Dermis microvascular lymphatic vessel endothelial cell (primary cell): ENCODE results near the gene KREMEN1. TPM values are rescaled to one million over a fixed set of nuclear protein-coding genes. Genes with fewer than 3 reads are reported as not detected.
A peak's percentile ranks its signal among the peaks of the same experiment; 100 is the strongest.

Experiments
- DNase-seq, 2 donors: peaks; one replicate each; pipeline versions ENCODE4 v3.0.0 to v3.0.0-alpha.2; 2010; ENCODE audit warnings: low read depth in 2 of 2
- total RNA-seq: library from RNA; depleted of rRNA; stranded (reverse); fragments of >200 nt; gene quantifications from 2 replicates; pipeline ENCODE4 v1.2.1, GENCODE V29; 2014

KREMEN1 gene
- total RNA-seq, 1 donor from 2014 or later: 0.26 TPM

DNA sequence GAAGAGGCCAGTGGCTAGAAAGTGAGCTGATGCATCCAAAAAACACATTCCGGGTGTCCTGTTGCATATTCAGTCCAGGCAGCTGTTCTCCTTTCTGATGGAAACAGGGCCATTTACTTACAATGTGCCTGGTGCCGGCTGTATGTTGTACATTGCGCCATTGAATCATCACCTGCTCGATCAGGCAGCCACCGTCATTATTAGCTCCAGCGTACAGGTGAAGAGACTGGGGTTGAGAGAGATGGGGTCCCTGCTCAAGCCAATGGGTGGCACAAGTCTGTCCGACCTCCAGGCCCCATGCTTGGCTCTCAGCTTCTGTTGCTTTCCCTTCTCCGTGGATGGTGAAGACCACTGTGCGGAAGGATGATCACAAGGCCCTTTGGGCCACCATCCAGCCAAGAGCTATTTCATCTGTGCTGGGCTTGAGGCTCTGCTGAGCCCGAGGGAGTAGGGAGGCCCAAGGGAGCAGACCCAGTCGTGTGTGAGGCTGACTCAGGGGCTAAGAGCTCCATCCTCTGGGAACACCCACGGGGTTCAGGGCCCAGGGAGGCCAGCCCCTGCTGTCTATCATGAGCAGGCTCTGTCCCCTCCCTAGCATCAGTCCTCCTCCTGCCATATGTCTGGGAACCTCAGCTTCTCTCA, 112.1 kb downstream of the KREMEN1 start:
- DNase-seq: no peak

DNA sequence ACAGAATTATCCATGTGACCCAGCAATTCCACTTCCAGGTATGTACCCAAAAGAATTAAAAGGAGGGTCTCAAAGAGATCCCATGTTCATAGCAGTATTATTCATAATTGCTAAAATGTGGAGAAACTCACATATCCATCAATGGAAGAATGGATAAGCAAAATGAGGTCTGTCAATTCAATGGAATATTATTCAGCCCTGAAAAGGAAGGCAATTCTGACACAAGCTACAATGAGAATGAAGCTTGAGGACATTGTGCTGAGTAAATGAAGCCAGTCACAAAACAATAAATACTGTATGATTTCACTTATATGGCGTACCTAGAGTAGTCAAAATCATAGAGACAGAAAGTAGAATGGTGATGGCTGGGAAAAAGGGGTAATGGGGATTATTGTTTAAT, 113.5 kb downstream of the KREMEN1 start:
- DNase-seq: no peak

DNA sequence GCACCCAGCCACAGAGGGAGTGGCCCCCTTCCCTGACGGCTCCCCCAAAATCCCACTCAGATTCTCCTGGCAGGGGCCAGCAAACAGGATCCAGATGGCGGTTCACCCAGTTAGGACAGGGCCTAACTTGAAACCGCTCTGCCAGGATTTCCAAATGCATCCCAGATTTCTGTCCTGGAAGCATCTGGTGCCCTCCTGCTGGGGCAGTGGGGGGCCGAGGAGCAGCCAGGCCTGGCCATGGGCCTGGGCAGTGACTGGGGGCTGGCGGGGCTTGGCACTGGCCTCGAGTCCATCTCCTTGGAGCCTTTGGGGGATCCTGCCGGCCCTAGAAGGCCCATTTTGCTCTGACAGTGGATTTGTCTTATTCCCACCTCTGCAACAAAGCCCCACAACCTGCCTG, 115.0 kb downstream of the KREMEN1 start:
- DNase-seq: no peak

DNA sequence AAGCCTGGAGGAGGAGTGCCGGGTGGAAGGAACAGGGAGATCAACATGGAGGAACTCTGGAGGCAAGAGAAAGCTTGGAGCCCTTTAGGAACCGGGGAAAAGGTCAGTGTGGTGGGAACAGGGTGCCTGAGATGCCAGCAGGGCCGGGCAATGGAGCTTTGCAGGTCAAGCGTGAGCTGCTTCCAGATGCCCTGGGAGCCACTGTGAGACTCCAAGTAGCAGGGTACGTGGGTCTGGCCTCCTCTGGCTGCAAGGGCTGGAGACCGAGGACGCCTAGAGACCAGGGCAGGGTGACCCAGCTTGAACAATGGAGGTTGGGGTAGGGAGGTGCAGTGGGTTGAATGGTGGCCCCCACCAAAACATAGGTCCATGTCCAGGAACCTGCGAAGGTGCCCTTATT, 117.2 kb downstream of the KREMEN1 start:
- DNase-seq: no peak

DNA sequence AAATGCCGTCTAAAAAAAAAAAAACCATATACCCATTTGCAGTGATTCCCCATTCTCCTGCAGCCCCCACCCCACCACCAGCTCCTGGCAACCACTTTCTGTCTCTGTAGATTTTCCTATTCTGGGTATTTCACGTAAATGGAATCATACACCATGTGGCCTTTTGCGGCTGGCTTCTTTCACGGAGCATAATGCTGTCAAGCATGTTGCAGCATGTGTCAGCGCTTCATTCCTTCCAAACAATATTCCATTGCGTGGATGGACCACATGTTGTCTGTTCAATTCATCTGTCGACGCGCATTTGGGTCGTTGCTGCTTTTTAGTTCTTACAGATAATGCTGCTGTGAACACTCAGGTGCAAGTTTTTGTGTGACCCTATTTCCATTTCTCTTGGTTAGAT, 118.1 kb downstream of the KREMEN1 start:
- DNase-seq: no peak

DNA sequence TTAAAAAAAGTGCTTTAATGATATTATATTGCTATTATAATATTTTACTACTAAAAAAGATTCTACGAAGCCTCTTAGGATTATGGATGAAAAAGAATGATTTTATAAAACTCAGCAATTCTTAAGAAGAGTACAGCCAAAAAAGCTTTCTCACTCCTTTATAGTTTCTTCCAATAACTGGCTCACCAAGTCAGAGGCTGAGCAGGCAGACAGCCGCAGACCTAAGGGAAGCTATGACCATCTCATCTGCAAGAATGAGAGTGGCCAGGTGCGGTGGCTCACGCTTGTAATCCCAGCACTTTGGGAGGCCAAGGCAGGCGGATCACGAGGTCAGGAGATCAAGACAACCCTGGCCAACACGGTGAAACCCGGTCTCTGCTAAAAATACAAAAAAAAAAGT, 120.2 kb downstream of the KREMEN1 start:
- DNase-seq: no peak

DNA sequence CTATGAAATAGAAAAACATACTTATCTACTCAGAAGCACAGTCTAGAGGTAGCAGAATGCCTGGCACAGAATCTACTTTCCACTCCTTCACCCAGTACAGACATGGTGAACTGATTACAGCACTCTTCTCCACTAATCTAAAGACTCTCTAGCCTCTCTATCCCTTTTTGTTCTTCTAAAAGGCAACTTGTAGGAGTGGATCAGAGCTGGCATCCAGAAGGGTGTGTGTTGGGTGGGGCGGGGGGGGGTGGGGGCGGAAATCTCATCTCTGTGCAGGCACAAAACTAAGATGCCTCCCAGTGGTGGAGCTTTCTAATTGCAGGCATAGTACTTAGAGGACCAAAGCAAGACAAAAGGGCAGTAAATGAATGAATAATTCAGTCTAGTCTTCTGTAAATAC, 121.3 kb downstream of the KREMEN1 start:
- DNase-seq: no peak

DNA sequence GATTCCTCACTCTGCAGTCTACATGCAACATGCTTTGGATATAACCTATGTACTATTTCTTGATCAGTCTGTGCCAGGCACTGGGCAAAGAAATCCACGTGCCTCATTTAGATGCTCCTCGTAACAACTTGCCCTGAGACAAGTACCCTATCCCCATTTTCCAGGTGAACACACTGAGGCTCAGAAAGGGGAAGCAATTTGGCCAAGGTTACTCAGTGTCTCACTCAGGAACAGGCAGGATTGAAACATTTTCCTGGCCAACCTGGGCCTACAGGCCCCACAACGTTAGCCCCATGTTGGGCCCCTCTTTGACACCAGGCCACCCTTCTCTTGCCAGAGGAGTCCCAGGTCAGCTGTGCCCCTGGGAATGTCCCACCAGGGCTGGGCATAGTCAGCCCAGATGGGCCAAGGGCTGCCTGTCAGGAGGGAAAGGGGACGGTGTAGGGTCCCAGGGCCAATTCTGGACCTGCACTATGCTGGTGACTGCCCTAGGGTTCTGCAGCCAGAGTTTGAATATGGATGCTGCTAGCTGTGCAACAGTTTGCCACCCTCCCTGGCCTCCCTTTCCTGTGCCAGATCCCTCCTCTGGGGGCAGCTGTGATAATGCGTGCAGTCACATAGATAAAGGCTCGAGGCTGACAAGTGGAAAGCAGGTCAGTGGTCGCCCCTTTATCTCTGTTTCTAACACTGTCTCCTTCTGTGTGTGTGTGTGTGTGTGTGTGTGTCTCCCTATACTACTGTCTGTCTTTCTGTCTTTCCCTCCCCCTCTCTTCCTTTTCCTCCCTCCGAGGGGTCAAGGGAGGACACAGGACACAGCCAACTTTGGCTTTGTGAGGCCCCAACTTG, 122.5 kb downstream of the KREMEN1 start:
- DNase-seq: peak in 1 of 2 donors; percentile 6

DNA sequence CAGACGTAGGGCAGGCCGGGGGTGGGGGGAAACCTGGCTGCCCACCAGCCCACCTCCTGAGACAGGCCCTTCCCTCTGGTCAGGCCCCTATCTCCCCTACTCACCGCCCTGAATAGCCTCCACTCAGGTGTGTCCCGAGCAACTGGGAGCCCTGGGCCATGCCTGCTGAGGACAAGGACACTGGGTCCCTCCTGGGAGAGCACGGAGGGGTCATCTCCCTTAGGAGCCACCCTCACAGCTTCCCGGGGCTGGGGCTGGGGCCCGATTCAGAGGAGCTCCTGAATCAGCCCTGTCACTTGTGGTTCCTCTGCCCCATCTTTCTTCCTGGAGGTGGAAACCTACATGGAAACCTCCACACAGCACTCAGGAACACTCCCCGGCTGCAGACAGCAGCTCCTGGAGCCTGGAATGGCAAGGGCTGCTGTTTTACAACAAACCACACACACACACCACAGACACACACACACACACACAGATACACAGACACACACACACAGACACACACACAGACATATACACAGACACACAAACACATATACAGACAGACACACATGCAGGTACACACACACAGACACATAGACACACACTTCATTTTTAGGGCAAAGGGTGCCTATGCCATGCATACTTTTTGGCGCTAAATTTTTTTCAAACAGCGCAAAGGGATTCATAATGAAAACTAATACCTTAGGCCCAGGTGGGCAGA, 123.3 kb downstream of the KREMEN1 start:
- no peak for DNase-seq

DNA sequence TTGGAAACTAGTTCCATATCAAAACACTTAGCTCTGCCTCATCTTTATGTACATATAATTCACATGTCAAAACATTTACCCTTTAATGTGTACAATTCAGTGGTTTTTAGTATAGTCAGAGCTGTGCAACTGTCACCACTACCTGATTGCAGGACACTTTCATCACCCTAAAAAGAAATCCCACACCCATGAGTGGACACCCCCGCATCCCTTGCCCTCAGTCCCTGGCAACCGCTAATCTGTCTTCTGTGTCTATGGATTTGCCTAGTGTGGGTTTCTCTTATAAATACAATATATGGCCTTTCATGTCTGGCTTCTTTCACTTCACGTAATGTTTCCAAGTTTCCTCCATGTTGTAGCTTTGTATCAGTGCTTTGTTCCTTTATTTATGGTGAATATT, 124.3 kb downstream of the KREMEN1 start:
- no peak for DNase-seq

DNA sequence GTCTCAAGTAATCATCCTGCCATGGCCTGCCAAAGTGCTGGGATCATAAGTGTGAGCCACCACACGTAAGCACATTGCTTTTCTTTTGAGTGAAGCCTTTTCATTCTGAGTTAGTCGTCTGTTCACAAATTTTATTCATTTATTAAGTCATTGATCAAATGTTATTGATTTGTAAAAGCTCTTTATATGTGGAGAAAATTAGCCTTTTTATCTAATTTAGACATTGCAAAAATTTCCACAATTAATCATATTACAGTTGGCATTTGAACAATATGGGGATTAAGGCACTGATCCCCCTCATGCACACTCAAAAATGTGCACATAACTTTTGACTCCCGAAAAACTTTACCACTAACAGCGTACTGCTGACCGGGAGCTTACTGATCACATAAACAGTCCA, 125.4 kb downstream of the KREMEN1 start:
- no peak for DNase-seq

DNA sequence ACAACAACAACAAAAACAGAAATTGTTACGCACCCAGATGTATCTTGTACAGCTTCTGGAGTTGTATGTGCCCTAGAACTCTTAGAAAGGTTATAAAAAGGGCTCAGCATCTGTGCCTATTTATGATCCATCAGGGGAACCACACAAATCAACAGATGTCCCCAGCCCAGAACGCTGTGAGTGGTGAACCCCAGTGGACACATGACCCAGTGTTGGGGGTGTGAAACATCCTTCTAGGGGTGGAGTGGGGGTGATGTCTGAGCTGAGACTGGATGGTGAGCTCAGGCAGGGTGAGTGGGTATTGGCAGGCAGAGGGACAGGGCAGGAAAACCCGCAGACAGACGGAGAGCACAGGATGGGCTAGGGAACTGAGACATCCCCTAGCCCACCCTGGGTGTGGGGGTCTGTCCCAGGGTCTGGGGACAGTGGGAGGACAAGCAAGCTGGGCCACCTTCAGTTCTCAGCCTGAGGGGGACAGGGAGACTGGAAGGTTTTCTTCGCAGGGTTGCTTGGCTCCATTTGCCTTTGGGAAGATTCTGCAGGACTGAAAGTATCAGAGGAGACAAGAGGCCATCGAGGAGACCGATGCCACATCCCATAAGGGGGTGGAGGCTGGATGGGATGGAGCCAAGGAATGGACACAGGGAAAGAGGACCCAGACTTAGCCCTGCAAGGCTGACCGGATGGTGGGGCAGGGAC, 127.0 kb downstream of the KREMEN1 start:
- no peak for DNase-seq

DNA sequence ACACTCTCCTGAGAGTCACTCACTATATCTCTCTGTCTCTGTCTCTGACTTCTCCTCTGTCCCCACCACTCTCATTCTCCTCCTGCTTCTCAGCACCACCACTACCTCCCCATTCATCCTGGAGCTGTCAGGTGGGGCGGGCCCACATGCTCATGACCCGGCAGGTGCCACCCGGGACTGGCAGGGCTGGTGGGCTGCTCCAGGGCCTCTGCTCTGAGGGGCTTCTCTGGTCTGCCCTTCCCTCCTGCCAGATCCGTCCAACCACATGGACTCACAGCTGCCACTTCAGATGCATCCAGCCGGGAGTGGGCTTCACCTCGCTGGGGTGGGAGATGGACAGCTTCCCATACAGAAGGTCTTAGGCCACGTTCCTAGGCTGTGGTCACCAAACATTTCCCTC, 128.1 kb downstream of the KREMEN1 start:
- DNase-seq: no peak

DNA sequence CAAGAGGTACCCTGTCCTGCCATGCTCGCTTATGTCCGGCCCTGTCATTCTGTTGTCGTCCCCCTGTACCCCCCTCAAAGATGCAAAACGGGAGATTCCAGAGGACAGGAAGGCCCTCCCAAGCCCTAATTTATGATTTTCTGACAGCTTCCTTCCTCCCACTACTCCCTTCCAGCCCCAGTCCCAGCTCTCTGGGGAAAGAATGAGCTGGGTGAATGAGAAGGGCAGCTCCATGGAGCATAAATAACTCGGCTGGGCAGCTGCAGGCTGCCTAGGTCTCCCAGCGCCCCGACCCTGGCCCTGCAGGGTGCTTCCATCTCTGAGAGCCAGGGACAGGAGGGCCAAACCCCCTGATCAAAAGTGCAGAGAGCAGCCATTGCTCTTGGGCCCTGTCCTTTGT, 128.9 kb downstream of the KREMEN1 start:
- peak in 1 of 2 donors; percentile 16 for DNase-seq

DNA sequence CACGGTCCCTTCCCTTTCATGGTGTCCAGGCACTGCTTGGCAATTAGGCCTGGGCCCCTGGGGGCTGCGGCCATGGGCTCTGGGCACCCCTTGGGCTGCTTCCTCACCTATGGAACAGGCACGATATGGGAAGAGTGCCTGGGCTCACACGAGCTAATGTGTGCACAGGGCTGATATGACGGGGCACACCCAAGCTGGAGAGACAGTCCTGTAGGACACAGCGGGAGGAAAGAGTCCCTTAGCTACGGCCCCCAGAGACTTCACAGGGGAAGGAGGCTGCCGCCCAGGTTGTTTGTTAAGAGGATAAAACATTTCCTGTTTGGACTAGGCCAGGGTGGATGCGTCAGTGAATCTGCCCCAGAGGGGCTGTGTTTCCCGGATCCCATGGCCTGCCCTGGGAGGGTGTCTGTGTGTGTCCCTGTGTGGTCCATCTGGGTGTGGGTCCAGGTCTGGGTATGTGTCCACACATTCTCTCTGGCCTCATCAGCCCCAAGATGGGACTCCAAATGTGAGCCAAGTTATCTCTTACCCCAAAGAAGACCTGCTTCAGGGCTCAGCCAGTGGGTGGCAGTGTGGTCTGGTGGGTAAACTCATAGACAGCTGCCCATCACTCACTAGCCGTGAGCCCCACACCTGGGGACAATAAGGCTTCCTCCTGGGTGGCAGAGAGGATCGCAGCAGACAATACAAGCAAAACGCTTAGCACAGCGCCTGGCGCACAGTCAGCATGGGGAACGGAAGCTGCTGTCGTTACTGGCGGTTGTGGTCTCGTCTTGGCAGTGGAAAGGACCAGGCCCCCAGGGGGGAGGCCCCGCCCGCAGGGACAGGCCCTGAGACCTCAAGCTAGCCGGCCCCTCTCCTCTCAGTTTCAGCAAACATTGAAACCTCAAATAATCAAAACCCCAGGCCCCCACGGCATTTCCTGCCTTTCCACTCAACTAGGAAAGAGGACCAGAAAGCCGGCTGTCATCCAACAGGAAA, 129.7 kb downstream of the KREMEN1 start:
- peak; percentile 39 to 61 for DNase-seq

DNA sequence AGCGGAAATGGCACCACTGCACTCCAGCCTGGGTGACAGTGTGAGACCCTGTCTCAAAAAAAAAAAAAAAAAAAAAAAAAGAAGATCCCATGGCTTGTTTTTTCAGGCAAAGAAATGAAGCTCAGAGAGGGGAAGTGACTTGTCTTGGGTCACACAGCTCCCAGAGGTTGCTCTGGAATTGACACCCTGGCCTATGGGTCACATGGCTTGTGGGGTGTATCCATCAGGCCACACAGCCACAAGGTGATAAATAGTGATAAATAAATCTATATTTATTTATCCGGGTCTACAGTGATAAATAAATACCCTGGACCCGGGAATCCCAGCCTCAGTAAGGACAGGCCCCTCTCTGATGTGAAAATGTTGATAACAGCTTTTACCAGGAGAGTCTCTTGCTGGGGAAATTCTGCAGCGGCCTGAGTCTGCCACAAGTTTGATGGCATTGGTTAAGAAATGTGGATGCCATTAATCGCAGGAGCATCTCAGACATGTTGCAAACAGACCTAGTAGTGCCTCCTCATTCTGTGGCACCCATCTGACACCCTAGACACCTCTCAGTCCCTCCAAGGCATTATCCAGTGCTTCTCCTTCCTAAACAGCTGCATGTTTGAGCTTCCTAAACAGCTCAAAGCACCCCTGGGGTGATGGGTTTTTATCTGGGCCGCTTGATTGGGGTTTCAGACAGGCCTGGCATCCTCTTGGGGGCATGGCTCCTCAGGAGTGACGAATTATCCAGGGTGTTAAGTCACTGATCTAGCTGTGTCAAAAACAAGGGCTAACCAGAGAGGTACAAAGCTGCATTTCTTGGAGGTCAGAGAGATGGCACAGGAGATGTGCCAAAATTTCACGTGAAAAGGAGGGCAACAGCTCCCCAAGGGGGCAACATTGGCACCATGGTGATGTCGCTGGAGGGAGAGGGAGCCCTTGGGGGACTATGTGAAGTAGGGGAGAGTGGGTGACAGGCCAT, 130.9 kb downstream of the KREMEN1 start:
- DNase-seq: no peak

DNA sequence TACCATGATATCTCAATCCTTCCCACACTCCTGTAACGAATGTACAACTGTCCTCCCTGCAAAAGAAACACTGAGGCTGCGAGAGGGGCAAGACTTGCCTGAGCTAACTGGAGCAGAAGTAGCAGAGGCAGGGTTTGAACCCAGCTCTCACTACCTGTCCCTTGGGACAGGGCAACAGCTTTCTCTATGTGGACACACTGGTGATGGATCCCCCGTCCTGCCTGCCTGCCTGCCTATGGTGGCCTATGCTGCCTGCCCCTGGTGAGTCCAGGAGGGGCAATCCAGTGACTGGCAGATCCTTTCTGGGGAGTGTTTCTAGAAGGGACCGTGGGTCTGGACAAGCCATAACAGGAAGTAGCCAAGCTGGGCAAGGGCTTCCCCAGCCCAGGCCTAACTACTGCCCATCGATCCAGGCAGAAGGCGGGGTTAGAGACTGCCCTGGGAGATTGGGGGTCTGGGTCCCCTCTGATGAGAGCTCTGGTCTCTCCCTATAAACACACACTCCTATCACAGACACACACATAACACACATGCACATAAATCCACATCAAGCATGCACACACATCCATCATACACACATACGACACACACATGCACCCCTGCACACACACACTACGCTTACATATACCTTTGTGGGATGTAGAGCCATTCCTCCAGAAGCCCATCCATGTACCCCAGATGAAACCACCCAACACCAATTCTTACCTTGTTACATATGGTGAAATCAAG, 131.8 kb downstream of the KREMEN1 start:
- no peak for DNase-seq

DNA sequence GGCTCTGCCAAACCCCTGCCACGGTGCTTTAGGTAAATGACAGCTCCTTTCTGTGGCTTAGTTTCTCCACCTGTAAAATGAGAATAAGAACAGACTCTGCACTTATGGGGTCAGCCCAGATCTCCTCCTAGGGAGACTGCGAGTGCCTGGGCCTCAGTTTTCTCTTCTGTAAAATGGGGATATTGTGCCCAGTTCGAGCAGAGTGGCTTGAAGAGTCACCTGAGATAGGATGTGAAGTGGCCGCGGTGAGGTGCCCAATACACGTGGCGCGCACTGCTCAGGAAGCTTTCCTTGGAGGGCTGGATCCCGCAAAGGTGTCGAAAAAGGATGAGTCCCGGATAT, 132.4 kb downstream of the KREMEN1 start:
- no peak for DNase-seq
